ENCODE results near the gene HES6. TPM values are rescaled to one million over a fixed set of nuclear protein-coding genes. Genes with fewer than 3 reads are reported as not detected.

Gene HES6
- polyA plus RNA-seq, 1 donor (not counting 4 experiments of a cell fraction or from before 2014, with no cell fraction given), result 0.80 TPM

- Histone ChIP-seq H3K27ac (ENCODE audit: control insufficient read depth, insufficient read depth, low read length) (no peak overlapping the region), H3K9me3 (ENCODE audit: control insufficient read depth, low read depth, low read length) (no peaks in the 10 kb centered on the region), H3K36me3 (ENCODE audit: control insufficient read depth in 2 of 2, extremely low read depth in 1 of 2, insufficient read depth in 2 of 2, low read length in 2 of 2) (no peaks in the 10 kb centered on the region), H3K9me1 (ENCODE audit: control insufficient read depth, extremely low read depth, insufficient read depth, low read length) (no peaks in the 10 kb centered on the region), H3K4me3 (ENCODE audit: control insufficient read depth in 2 of 3, extremely low read depth in 1 of 3, insufficient read depth in 2 of 3, low read depth in 1 of 3, low read length in 3 of 3) (peak overlapping the region; percentile 39 to 57 (median 46)), H3K79me2 (ENCODE audit: control insufficient read depth, insufficient read depth, low read length) (no peaks in the 10 kb centered on the region), H4K20me1 (ENCODE audit: control insufficient read depth, extremely low read depth, insufficient read depth, low read length) (no peaks in the 10 kb centered on the region), H3K4me2 (ENCODE audit: control insufficient read depth, extremely low read depth, insufficient read depth, low read depth, low read length) (peak overlapping the region; percentile 71), H2AFZ (ENCODE audit: control insufficient read depth, low read length) (peak overlapping the region; percentile 63), H3K9ac (ENCODE audit: control insufficient read depth, extremely low read depth, insufficient read depth, low read length) (no peak overlapping the region), H3K4me1 (ENCODE audit: control insufficient read depth, extremely low read depth, insufficient read depth, low read length) (no peaks in the 10 kb centered on the region), H3K27me3 (ENCODE audit: control insufficient read depth, extremely low read depth, insufficient read depth, low read length) (peaks cover 47% of the 10 kb centered on the region)
- FAIRE-seq (no peak), DNase-seq (ENCODE audit: low read depth, low spot score) (no peak)
- TF ChIP-seq CTCF (optimal IDR thresholded peaks at IDR 0.05 in 1 of 3, IDR thresholded peaks at IDR 0.05 in 1 of 3, conservative IDR thresholded peaks at IDR 0.05 in 1 of 3; ENCODE audit: extremely low read depth in 1 of 3, insufficient read depth in 2 of 3, low read length in 3 of 3) (no peak), EZH2 (IDR thresholded peaks at IDR 0.05; ENCODE audit: low read length) (no peak)
- dilution Hi-C loops (cut with MboI; ENCODE audit: extremely low pct_ligation_motif_present, low sequenced_read_pairs), result no loop called here
These were observed 335 bp downstream of the HES6 start for GRCh38 chr2:238239543-238239862.

GRCh38 chr2:238238766-238239542 lies 884 bp downstream of the HES6 start:
- peaks cover 47% of the 10 kb centered on the region for H3K27me3 ChIP-seq (ENCODE audit: control insufficient read depth, extremely low read depth, insufficient read depth, low read length)
- H3K4me2 ChIP-seq (ENCODE audit: control insufficient read depth, extremely low read depth, insufficient read depth, low read depth, low read length), result peak overlapping the region; percentile 71
- dilution Hi-C loops (cut with MboI; ENCODE audit: extremely low pct_ligation_motif_present, low sequenced_read_pairs), result no loop called here
- H3K4me3 ChIP-seq (ENCODE audit: control insufficient read depth in 2 of 3, extremely low read depth in 1 of 3, insufficient read depth in 2 of 3, low read depth in 1 of 3, low read length in 3 of 3), result no peak overlapping the region
- DNase-seq (ENCODE audit: low read depth, low spot score), result no peak
- TF ChIP-seq EZH2 (IDR thresholded peaks at IDR 0.05; ENCODE audit: low read length) (peak; percentile 21), CTCF (optimal IDR thresholded peaks at IDR 0.05 in 1 of 3, IDR thresholded peaks at IDR 0.05 in 1 of 3, conservative IDR thresholded peaks at IDR 0.05 in 1 of 3; ENCODE audit: extremely low read depth in 1 of 3, insufficient read depth in 2 of 3, low read length in 3 of 3) (no peak)
- no peaks in the 10 kb centered on the region for H3K36me3 ChIP-seq (ENCODE audit: control insufficient read depth in 2 of 2, extremely low read depth in 1 of 2, insufficient read depth in 2 of 2, low read length in 2 of 2)
- no peak overlapping the region for H3K27ac ChIP-seq (ENCODE audit: control insufficient read depth, insufficient read depth, low read length)
- no peak overlapping the region for H3K9ac ChIP-seq (ENCODE audit: control insufficient read depth, extremely low read depth, insufficient read depth, low read length)
- no peaks in the 10 kb centered on the region for H3K79me2 ChIP-seq (ENCODE audit: control insufficient read depth, insufficient read depth, low read length)
- no peaks in the 10 kb centered on the region for H4K20me1 ChIP-seq (ENCODE audit: control insufficient read depth, extremely low read depth, insufficient read depth, low read length)
- no peak for FAIRE-seq
- no peak overlapping the region for H2AFZ ChIP-seq (ENCODE audit: control insufficient read depth, low read length)
- no peaks in the 10 kb centered on the region for H3K9me1 ChIP-seq (ENCODE audit: control insufficient read depth, extremely low read depth, insufficient read depth, low read length)
- H3K4me1 ChIP-seq (ENCODE audit: control insufficient read depth, extremely low read depth, insufficient read depth, low read length), result no peaks in the 10 kb centered on the region
- H3K9me3 ChIP-seq (ENCODE audit: control insufficient read depth, low read depth, low read length), result no peaks in the 10 kb centered on the region

Measured in keratinocyte (primary cell).